ENCODE data around the gene F5.

The F5 gene

DNA sequence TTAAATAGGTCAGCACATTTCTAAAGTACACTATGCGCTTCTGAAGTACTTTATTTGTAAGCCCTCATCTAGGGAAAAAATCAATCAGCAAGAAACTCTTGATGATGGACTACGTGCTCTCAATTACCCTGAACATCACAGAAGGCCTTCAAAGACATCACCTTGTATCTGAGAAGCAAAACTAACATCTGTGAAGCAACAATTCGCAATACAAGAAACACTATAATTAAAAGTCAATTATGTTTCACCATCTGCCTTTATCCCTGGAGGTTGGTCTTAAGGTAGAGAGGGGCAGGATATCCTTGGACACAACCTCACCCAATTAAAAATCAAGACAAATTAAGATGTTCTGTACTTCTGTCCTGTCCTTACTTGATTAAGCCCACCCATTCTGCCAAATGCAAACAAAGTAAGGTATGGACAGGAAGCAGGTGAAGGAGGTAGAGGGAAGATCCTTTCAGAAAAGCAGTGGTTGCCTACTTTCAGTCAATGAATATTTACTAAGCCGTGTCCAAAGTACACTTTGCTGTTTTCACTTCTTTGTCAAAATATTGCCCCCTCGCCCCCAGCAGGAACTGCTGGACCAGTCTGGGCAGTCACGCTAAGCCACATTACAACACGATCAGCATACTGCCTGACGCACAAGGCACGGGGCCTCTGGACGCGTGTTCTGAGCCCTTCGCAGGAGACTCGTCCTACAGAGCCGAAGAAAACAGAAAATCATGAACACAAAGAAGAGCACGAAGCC lies 101.4 kb downstream of the F5 start:
- no peaks in the 10 kb centered on the region for H4K20me1 ChIP-seq (ENCODE audit: insufficient read depth, low read length)
- ATAC-seq (ENCODE audit: insufficient read depth, low read depth): peak; percentile 41

GRCh38 chr1:169484101-169484500 lies 102.2 kb downstream of the F5 start:
- Histone ChIP-seq H3K27me3 (ENCODE audit: insufficient read depth, low read length, poor library complexity) (no peaks in the 10 kb centered on the region), H4K20me1 (ENCODE audit: insufficient read depth, low read length) (no peaks in the 10 kb centered on the region), H3K4me3 (ENCODE audit: low read depth in 1 of 2, low read length in 2 of 2) (peak overlapping the region in 1 of 2 experiments; percentile 57; a peak in 2 of 4 replicates), H3K4me2 (ENCODE audit: insufficient read depth, low read length) (peak overlapping the region; percentile 70), H3K4me1 (ENCODE audit: insufficient read depth, low read length) (peaks cover 38% of the 10 kb centered on the region), H3K36me3 (ENCODE audit: insufficient read depth, low read length) (no peaks in the 10 kb centered on the region), H3K9ac (ENCODE audit: low read depth, low read length) (peak overlapping the region; percentile 64; the same call in 1 of the 2 replicates), H3K79me2 (ENCODE audit: insufficient read depth, low read length) (peaks cover 19% of the 10 kb centered on the region), H2AFZ (ENCODE audit: low read depth, low read length) (no peak overlapping the region), H3K27ac (ENCODE audit: low read length) (no peak overlapping the region), H3K9me3 (ENCODE audit: insufficient read depth, low read length, severe bottlenecking) (no peaks in the 10 kb centered on the region)
- no peak for ATAC-seq (ENCODE audit: insufficient read depth, low read depth)
- TF ChIP-seq, protein P1, sequence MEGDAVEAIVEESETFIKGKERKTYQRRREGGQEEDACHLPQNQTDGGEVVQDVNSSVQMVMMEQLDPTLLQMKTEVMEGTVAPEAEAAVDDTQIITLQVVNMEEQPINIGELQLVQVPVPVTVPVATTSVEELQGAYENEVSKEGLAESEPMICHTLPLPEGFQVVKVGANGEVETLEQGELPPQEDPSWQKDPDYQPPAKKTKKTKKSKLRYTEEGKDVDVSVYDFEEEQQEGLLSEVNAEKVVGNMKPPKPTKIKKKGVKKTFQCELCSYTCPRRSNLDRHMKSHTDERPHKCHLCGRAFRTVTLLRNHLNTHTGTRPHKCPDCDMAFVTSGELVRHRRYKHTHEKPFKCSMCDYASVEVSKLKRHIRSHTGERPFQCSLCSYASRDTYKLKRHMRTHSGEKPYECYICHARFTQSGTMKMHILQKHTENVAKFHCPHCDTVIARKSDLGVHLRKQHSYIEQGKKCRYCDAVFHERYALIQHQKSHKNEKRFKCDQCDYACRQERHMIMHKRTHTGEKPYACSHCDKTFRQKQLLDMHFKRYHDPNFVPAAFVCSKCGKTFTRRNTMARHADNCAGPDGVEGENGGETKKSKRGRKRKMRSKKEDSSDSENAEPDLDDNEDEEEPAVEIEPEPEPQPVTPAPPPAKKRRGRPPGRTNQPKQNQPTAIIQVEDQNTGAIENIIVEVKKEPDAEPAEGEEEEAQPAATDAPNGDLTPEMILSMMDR (IDR thresholded peaks at IDR 0.05; ENCODE audit: borderline replicate concordance, extremely low read depth, low read length, poor library complexity, severe bottlenecking): no peak
- no peak for TF ChIP-seq EZH2 (IDR thresholded peaks at IDR 0.05; ENCODE audit: borderline replicate concordance, low read depth, low read length, severe bottlenecking)
- no peak for DNase-seq

More for the DNA sequence above, 101.4 kb downstream of the F5 start:
- H3K27ac ChIP-seq (ENCODE audit: low read length): peak overlapping the region; percentile 2; the same call in 1 of the 2 replicates
- H2AFZ ChIP-seq (ENCODE audit: low read depth, low read length): peak overlapping the region; percentile 74
- H3K27me3 ChIP-seq (ENCODE audit: insufficient read depth, low read length, poor library complexity): no peaks in the 10 kb centered on the region
- DNase-seq: peak; percentile 42
- peaks cover 18% of the 10 kb centered on the region; the same call in 1 of the 2 replicates for H3K79me2 ChIP-seq (ENCODE audit: insufficient read depth, low read length)
- peak overlapping the region; percentile 70 for H3K4me2 ChIP-seq (ENCODE audit: insufficient read depth, low read length)
- no peaks in the 10 kb centered on the region for H3K9me3 ChIP-seq (ENCODE audit: insufficient read depth, low read length, severe bottlenecking)
- peaks cover 38% of the 10 kb centered on the region for H3K4me1 ChIP-seq (ENCODE audit: insufficient read depth, low read length)
- H3K4me3 ChIP-seq (ENCODE audit: low read depth in 1 of 2, low read length in 2 of 2): peak overlapping the region; percentile 39 to 57; a peak in 3 of 4 replicates
- peak overlapping the region; percentile 64 for H3K9ac ChIP-seq (ENCODE audit: low read depth, low read length)
- no peaks in the 10 kb centered on the region for H3K36me3 ChIP-seq (ENCODE audit: insufficient read depth, low read length)
- TF ChIP-seq, protein P1 (IDR thresholded peaks at IDR 0.05; ENCODE audit: borderline replicate concordance, extremely low read depth, low read length, poor library complexity, severe bottlenecking): no peak
- TF ChIP-seq EZH2 (IDR thresholded peaks at IDR 0.05; ENCODE audit: borderline replicate concordance, low read depth, low read length, severe bottlenecking): no peak

- no peaks in the 10 kb centered on the region for H3K27me3 ChIP-seq (ENCODE audit: insufficient read depth, low read length, poor library complexity)
- H3K27ac ChIP-seq (ENCODE audit: low read length): no peak overlapping the region
- peaks cover 22% of the 10 kb centered on the region for H3K79me2 ChIP-seq (ENCODE audit: insufficient read depth, low read length)
- no peaks in the 10 kb centered on the region for H3K36me3 ChIP-seq (ENCODE audit: insufficient read depth, low read length)
- H3K4me3 ChIP-seq (ENCODE audit: low read depth in 1 of 2, low read length in 2 of 2): peak overlapping the region in 1 of 2 experiments; percentile 57; a peak in 1 of 4 replicates
- H3K4me2 ChIP-seq (ENCODE audit: insufficient read depth, low read length): peak overlapping the region; percentile 70
- peaks cover 38% of the 10 kb centered on the region for H3K4me1 ChIP-seq (ENCODE audit: insufficient read depth, low read length)
- peak overlapping the region; percentile 64; the same call in 1 of the 2 replicates for H3K9ac ChIP-seq (ENCODE audit: low read depth, low read length)
- no peak for ATAC-seq (ENCODE audit: insufficient read depth, low read depth)
- DNase-seq: no peak
- H3K9me3 ChIP-seq (ENCODE audit: insufficient read depth, low read length, severe bottlenecking): no peaks in the 10 kb centered on the region
- TF ChIP-seq, protein P1 (IDR thresholded peaks at IDR 0.05; ENCODE audit: borderline replicate concordance, extremely low read depth, low read length, poor library complexity, severe bottlenecking): no peak
- no peak for TF ChIP-seq EZH2 (IDR thresholded peaks at IDR 0.05; ENCODE audit: borderline replicate concordance, low read depth, low read length, severe bottlenecking)
- H2AFZ ChIP-seq (ENCODE audit: low read depth, low read length): no peak overlapping the region
- H4K20me1 ChIP-seq (ENCODE audit: insufficient read depth, low read length): no peaks in the 10 kb centered on the region
Observed at GRCh38 chr1:169483500-169483966, 102.7 kb downstream of the F5 start.
